ENCODE results near the gene RMDN3.

RMDN3 gene

DNA sequence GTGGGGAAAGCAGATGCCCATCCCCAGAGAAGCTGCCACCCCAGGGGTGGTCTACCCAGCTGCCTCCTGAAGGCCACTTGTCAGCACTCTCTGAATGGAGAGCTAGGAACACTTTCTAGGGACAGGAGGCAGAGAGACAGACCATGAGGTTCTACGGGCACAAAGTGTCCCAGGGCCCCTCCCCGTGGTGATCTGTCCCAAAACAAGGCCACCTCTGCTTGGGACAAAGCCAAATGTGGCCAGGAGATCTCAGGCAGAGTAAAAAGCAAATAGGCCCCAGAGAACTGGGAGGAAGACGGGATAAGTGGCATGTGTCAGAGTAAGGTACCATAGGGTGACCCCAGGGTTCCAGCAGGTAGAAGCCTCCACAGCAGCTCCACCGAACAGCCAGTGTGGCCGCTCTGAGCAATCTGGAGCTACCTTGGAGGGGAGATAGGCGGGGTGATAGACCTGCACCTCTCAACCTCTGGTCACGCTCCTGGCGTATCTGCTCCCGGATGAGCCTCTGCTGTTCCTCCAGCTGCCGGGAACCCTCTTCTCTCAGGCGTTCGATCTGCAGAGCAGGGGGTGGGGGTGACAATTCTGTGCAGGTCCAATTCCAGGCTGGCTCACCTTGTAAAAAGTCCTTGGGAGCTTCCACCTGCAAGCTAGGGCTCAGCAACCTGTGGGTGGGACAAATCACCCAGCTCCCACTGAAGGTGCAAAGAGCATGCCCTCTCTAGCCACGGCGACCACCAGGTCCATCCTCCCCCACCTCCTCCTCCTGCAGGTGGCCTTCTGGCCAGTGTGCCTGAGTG is 20.9 kb upstream of the RMDN3 start:
- no peak overlapping the region for H3K4me3 ChIP-seq (ENCODE audit: low read depth, low read length)
- TF ChIP-seq, protein P1, sequence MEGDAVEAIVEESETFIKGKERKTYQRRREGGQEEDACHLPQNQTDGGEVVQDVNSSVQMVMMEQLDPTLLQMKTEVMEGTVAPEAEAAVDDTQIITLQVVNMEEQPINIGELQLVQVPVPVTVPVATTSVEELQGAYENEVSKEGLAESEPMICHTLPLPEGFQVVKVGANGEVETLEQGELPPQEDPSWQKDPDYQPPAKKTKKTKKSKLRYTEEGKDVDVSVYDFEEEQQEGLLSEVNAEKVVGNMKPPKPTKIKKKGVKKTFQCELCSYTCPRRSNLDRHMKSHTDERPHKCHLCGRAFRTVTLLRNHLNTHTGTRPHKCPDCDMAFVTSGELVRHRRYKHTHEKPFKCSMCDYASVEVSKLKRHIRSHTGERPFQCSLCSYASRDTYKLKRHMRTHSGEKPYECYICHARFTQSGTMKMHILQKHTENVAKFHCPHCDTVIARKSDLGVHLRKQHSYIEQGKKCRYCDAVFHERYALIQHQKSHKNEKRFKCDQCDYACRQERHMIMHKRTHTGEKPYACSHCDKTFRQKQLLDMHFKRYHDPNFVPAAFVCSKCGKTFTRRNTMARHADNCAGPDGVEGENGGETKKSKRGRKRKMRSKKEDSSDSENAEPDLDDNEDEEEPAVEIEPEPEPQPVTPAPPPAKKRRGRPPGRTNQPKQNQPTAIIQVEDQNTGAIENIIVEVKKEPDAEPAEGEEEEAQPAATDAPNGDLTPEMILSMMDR (IDR thresholded peaks at IDR 0.05; ENCODE audit: insufficient read depth, low read length, missing control alignments) = no peak
- no peak for DNase-seq (ENCODE audit: low read depth, low spot score)
- ChIA-PET CTCF (interaction anchor here (0.7 to 2.5 kb wide), 6 partner anchors 8 to 118 kb away, joined by 3 to 8 read pairs (median 4); partner anchors contain the start of gene VPS18), POLR2A (interaction anchor here (0.8 kb wide), 1 partner anchor 15 kb away, joined by 3 read pairs; no protein-coding TSS in a partner anchor)

DNA sequence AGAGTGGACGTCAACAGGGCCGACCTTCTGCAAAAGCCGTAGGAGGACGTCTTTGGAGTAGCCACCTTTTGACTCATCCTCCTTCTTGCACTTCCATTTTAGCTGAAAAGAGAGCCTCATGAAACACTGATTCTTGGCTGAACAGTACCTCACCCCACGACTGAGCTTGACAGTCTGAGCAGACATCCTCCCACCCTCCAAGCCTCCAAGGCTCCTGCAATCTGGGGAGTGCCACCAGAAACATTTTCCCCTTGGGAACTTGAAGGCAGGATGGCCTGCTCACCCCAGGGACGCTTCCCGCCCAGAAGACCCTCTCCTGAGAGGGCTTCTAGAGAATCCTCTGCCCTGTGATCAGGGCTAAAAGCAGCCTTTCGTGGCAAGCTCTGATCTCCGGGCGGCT is 20.0 kb upstream of the RMDN3 start:
- H3K4me3 ChIP-seq (ENCODE audit: low read depth, low read length) = no peak overlapping the region
- no peak for DNase-seq (ENCODE audit: low read depth, low spot score)
- CTCF ChIA-PET = interaction anchor here (1.0 to 1.5 kb wide), 2 partner anchors 83 to 84 kb away, joined by 3 to 4 read pairs; no protein-coding TSS in a partner anchor
- POLR2A ChIA-PET = no interaction called here
- TF ChIP-seq, protein P1 (IDR thresholded peaks at IDR 0.05; ENCODE audit: insufficient read depth, low read length, missing control alignments) = no peak

DNA sequence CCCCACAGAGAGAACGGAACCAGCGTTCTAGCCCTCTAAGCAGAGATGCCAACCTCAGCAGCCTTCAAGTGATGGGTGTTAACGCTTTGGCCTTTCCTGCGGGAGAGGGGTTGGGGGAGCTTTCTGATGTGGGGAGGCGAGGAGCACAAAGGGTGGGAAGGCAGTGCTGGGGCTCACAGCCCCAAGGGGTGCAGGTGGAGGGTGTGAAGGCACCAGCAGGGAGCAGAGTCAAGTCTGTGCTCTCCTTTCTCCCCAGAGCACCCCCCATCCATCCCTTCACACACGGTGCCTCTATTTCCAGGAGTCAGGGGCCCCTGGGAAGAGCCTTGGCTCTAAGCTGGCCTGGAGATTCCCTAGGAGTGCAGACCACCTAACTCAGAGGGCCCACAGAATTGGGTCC is 18.8 kb upstream of the RMDN3 start:
- no peak for DNase-seq (ENCODE audit: low read depth, low spot score)
- ChIA-PET CTCF (interaction anchor here (1.0 to 1.5 kb wide), 3 partner anchors 8 to 118 kb away, joined by 3 to 4 read pairs (median 3); no protein-coding TSS in a partner anchor), POLR2A (interaction anchor here (0.6 kb wide), 1 partner anchor 185 kb away, joined by 3 read pairs; no protein-coding TSS in a partner anchor)
- H3K4me3 ChIP-seq (ENCODE audit: low read depth, low read length) = no peak overlapping the region
- TF ChIP-seq, protein P1 (IDR thresholded peaks at IDR 0.05; ENCODE audit: insufficient read depth, low read length, missing control alignments) = no peak

DNA sequence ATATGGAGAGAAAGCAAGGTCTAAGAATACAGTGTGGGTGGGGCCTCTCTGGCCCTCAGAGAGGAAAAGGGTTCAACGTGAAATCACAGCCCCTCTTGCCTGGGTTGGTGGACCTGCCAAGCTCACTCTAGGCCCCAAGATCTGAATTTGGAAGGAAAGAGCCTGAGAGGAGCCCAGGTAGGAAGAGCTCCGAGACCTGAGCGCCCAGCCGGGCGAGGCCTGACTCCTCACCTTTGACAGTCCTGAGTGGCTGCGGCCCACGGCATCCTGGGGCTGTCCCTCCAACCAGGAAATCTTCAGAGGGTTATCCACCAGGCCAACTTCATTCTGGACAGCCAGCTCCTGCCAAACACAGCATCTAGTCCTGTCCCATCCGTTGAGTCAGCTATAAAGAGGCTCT is 18.4 kb upstream of the RMDN3 start:
- ChIA-PET POLR2A (interaction anchor here (0.6 kb wide), 1 partner anchor 186 kb away, joined by 3 read pairs; no protein-coding TSS in a partner anchor), CTCF (interaction anchor here (1.3 to 1.5 kb wide), 2 partner anchors 9 to 119 kb away, joined by 3 to 4 read pairs; no protein-coding TSS in a partner anchor)
- DNase-seq (ENCODE audit: low read depth, low spot score) = no peak
- no peak overlapping the region for H3K4me3 ChIP-seq (ENCODE audit: low read depth, low read length)
- TF ChIP-seq, protein P1 (IDR thresholded peaks at IDR 0.05; ENCODE audit: insufficient read depth, low read length, missing control alignments) = no peak

DNA sequence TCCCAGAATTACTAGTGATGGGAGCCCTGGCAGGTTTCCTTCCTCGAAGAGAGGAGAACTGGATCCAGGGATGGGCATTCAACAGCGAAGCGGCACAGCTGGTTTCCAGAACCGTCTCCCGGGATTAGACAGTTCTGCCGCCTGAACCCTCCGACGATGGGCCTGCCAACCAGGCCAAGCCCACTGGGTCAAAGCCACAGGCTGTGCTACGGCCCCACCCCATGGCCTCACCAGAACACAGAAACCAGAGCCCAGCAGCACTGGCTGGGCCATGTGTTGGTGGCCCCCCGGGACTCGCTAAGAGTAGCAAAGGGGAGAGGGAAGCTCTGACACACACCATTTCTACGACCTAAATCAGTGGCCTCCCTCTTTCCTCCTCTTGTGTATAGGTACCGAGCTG is 17.0 kb upstream of the RMDN3 start:
- H3K4me3 ChIP-seq (ENCODE audit: low read depth, low read length) = no peak overlapping the region
- no peak for DNase-seq (ENCODE audit: low read depth, low spot score)
- TF ChIP-seq, protein P1 (IDR thresholded peaks at IDR 0.05; ENCODE audit: insufficient read depth, low read length, missing control alignments) = no peak
- ChIA-PET CTCF (interaction anchor here (0.8 to 2.2 kb wide), 5 partner anchors 11 to 120 kb away, joined by 3 to 5 read pairs (median 4); no protein-coding TSS in a partner anchor), POLR2A (no interaction called here)

DNA sequence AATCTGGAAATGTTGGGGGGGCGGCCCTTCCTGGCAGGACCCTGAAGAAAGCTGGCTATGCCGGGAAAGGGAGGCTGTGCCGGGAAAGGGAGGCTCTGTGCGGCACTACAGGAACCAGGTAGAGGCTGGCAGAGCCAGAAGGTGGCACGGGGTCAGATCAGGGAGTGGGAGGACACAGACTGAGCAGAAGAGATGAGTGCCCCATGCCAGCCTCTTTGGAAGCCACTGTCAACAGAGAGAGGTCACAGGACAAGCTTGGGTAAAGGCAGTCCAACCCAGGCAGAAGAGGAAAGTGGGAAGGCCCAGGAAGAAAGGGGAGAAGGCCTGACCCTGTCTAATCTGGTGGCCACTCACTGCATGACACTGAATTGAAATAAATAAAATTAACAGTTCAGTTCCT is 16.2 kb upstream of the RMDN3 start:
- CTCF ChIA-PET = interaction anchor here (0.8 to 2.2 kb wide), 5 partner anchors 11 to 121 kb away, joined by 3 to 5 read pairs (median 4); no protein-coding TSS in a partner anchor
- TF ChIP-seq, protein P1 (IDR thresholded peaks at IDR 0.05; ENCODE audit: insufficient read depth, low read length, missing control alignments) = no peak
- POLR2A ChIA-PET = no interaction called here
- no peak overlapping the region for H3K4me3 ChIP-seq (ENCODE audit: low read depth, low read length)
- no peak for DNase-seq (ENCODE audit: low read depth, low spot score)

All from AG04449 (cell line).